Kidney (tissue), 14 donors: ENCODE data around the gene RANBP2. TPM values are rescaled to one million over a fixed set of nuclear protein-coding genes. Genes with fewer than 3 reads are reported as not detected.
"Not testable (repeated sequence)": the region's sequence is repeated elsewhere in the genome, so short reads cannot be mapped to it uniquely, and the experiment has no call there.

ENCODE experiments used
- DNase-seq, 5 donors: peaks; one replicate each; pipeline ENCODE4 v3.0.0-alpha.2; 2013 to 2020
- FAIRE-seq: peaks from 2 replicates; lab custom pipeline; 2012; peaks lifted over from hg19 to GRCh38; lab: Jason Lieb, UNC
- H3K27ac ChIP-seq, 2 donors: one replicate each; pipeline ENCODE4 v1.7.0; 2013; ENCODE audit warnings: low read depth in 2 of 2, low read length in 2 of 2, inconsistent platforms in 1 of 2
- H3K27me3 ChIP-seq: one replicate; pipeline ENCODE4 v1.7.1; 2013; ENCODE audit warnings: low read length, inconsistent platforms; ENCODE audit not compliant: control insufficient read depth, insufficient read depth
- H3K36me3 ChIP-seq, 3 donors: one replicate each; pipeline versions ENCODE4 v1.7.0 to v1.7.1; 2013; ENCODE audit warnings: low read length in 3 of 3, control low read depth in 1 of 3, inconsistent platforms in 1 of 3; ENCODE audit not compliant: insufficient read depth in 3 of 3, control insufficient read depth in 2 of 3
- H3K4me1 ChIP-seq, 3 donors: one replicate each; pipeline versions ENCODE4 v1.7.0 to v1.7.1; 2013; ENCODE audit warnings: low read length in 3 of 3, inconsistent platforms in 1 of 3, low read depth in 1 of 3; ENCODE audit not compliant: control insufficient read depth in 2 of 3, insufficient read depth in 2 of 3
- H3K4me3 ChIP-seq, 3 donors: one replicate each; pipeline versions ENCODE4 v1.7.0 to v1.8.1; 2013; ENCODE audit warnings: low read length in 3 of 3, control low read depth in 1 of 3, inconsistent platforms in 1 of 3
- H3K9ac ChIP-seq, 3 donors: one replicate each; pipeline versions ENCODE4 v1.7.0 to v1.7.1; 2013; ENCODE audit warnings: low read length in 3 of 3, control low read depth in 1 of 3, inconsistent platforms in 1 of 3
- H3K9me3 ChIP-seq, 3 donors: one replicate each; pipeline versions ENCODE4 v1.7.0 to v1.7.1; 2013; ENCODE audit warnings: low read length in 3 of 3, control low read depth in 1 of 3, inconsistent platforms in 1 of 3; ENCODE audit not compliant: control insufficient read depth in 2 of 3, insufficient read depth in 1 of 3
- CTCF ChIP-seq: IDR thresholded peaks from 3 replicates; pipeline ENCODE4 v1.5.1; 2012; ENCODE audit warnings: mild to moderate bottlenecking, moderate library complexity, borderline replicate concordance; ENCODE audit not compliant: insufficient read depth; ENCODE audit errors: extremely low read depth
- intact Hi-C: fragments of 100-400 bp; cut with DNase I; formaldehyde crosslinking; loops from one replicate; pipeline ENCODE4 v1.11.1; 2022
- polyA plus RNA-seq: library from polyadenylated mRNA; stranded (reverse); fragments of 350-450 nt; fragmentation: Illumina TruSeq; extraction: RNeasy Lipid Tissue Mini Kit (QIAGEN cat#74804); gene quantifications from one replicate; pipeline ENCODE4 v1.2.3, GENCODE V29; 2014; ENCODE audit warnings: low read depth, low replicate concordance; ENCODE audit not compliant: insufficient read depth
- total RNA-seq: library from RNA; stranded (reverse); fragmentation: NEBNext Ultra II Directional; extraction: Animal tissue kit (Norgen Biotek cat#: 25700); gene quantifications from one replicate; pipeline ENCODE4 v1.2.1, GENCODE V29; 2021
- donor health status: control.
- donor health status: control.
- donor health status: control.
- donor health status: control.
- donor health status: control.
- donor health status: DM: yes; HTN: yes; CAD: no.
- donor health status: Normal renal cell carcinoma (clear cell type).

Gene RANBP2
- total and polyA plus RNA-seq, 2 donors from 2014 or later, result 7.9 to 76.4 TPM

GRCh38 chr2:108757973-108758372 is 38.7 kb downstream of the RANBP2 start:
- peaks cover 0 to 17% (median 2%) of the 10 kb centered on the region in 3 donors for H3K36me3 ChIP-seq
- H3K27ac ChIP-seq, H3K9me3 ChIP-seq, DNase-seq, FAIRE-seq, H3K4me1 ChIP-seq, H3K9ac ChIP-seq, intact Hi-C loops, H3K27me3 ChIP-seq, H3K4me3 ChIP-seq: not testable (repeated sequence)

- H3K27ac ChIP-seq, DNase-seq, H3K4me1 ChIP-seq, H3K4me3 ChIP-seq, H3K9me3 ChIP-seq, H3K9ac ChIP-seq, intact Hi-C loops, FAIRE-seq, H3K27me3 ChIP-seq: not testable (repeated sequence)
- peaks cover 6 to 36% (median 18%) of the 10 kb centered on the region in 3 donors for H3K36me3 ChIP-seq
Observed at GRCh38 chr2:108762618-108763017, 43.3 kb downstream of the RANBP2 start.

GRCh38 chr2:108766671-108767070 is 47.4 kb downstream of the RANBP2 start:
- H3K9ac ChIP-seq, H3K4me3 ChIP-seq, H3K27ac ChIP-seq, FAIRE-seq, H3K27me3 ChIP-seq, H3K9me3 ChIP-seq, DNase-seq, intact Hi-C loops, H3K4me1 ChIP-seq: not testable (repeated sequence)
- H3K36me3 ChIP-seq, result peaks cover 6 to 40% (median 19%) of the 10 kb centered on the region in 3 donors

- H3K9ac ChIP-seq, H3K4me3 ChIP-seq, DNase-seq, FAIRE-seq, H3K27ac ChIP-seq, H3K4me1 ChIP-seq, H3K9me3 ChIP-seq, H3K27me3 ChIP-seq, intact Hi-C loops: not testable (repeated sequence)
- peaks cover 6 to 49% (median 27%) of the 10 kb centered on the region in 3 donors for H3K36me3 ChIP-seq
Observed at GRCh38 chr2:108767859-108768258, 48.6 kb downstream of the RANBP2 start.

- Histone ChIP-seq H3K27me3 (no peaks in the 10 kb centered on the region), H3K4me3 (no peak overlapping the region), H3K9me3 (no peaks in the 10 kb centered on the region), H3K9ac (no peak overlapping the region), H3K36me3 (peaks cover 6 to 48% (median 13%) of the 10 kb centered on the region in 3 donors), H3K27ac (no peak overlapping the region), H3K4me1 (no peaks in the 10 kb centered on the region)
- TF ChIP-seq CTCF, result no peak
- FAIRE-seq (no peak), DNase-seq (no peak)
- intact Hi-C loops, result no loop called here
Observed at GRCh38 chr2:108776475-108776874, 57.2 kb downstream of the RANBP2 start.
